ENCODE data around the gene TEAD4.

DNA sequence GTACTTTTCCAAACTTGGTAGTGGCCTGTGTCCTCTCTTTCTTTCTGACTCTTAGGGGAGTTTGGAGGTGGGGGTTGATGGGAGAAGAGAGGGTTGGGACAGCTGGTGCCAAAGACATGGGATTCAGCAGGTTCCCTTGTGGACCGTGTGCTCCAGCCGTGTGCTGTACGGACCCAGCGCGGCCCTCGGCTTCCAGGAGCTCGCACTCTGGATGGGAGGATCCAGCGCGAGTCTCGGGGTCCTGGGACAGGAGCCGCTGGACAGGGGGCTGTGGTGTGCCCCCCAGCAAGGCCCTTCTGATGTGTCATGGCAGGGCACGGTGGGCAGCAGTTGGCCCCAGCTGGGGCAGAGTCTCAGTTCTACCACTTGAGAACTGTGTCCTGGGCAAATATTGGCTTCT lies 73.0 kb downstream of the TEAD4 start:
- TF ChIP-seq, protein P1, sequence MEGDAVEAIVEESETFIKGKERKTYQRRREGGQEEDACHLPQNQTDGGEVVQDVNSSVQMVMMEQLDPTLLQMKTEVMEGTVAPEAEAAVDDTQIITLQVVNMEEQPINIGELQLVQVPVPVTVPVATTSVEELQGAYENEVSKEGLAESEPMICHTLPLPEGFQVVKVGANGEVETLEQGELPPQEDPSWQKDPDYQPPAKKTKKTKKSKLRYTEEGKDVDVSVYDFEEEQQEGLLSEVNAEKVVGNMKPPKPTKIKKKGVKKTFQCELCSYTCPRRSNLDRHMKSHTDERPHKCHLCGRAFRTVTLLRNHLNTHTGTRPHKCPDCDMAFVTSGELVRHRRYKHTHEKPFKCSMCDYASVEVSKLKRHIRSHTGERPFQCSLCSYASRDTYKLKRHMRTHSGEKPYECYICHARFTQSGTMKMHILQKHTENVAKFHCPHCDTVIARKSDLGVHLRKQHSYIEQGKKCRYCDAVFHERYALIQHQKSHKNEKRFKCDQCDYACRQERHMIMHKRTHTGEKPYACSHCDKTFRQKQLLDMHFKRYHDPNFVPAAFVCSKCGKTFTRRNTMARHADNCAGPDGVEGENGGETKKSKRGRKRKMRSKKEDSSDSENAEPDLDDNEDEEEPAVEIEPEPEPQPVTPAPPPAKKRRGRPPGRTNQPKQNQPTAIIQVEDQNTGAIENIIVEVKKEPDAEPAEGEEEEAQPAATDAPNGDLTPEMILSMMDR (conservative IDR thresholded peaks at IDR 0.05 in 1 of 2, IDR thresholded peaks at IDR 0.05 in 1 of 2; ENCODE audit: extremely low read depth in 1 of 2, insufficient read depth in 1 of 2, low read depth in 1 of 2, low read length in 2 of 2) = no peak
- TF ChIP-seq EZH2 (IDR thresholded peaks at IDR 0.05; ENCODE audit: borderline replicate concordance, low read length) = no peak

Measured in mammary epithelial cell (primary cell).